H1 (cell line): Measurements from ENCODE around the gene ULK3.

Experiments
- ATF3 ChIP-seq: IDR thresholded peaks from 2 replicates; pipeline ENCODE4 v1.6.1; 2011; ENCODE audit warnings: low read depth, mild to moderate bottlenecking, low read length; ENCODE audit not compliant: insufficient read depth
- BACH1 ChIP-seq: IDR thresholded peaks from 2 replicates; pipeline ENCODE4 v1.6.1; 2012; ENCODE audit warnings: low read length, improper control_type of control experiment
- CEBPB ChIP-seq: IDR thresholded peaks from 2 replicates; pipeline ENCODE4 v1.6.1; 2012; ENCODE audit warnings: low read depth, low read length
- KDM1A ChIP-seq: fragments of 200-600, 300-600 bp; sonication (generic); IDR thresholded peaks from 2 replicates; pipeline ENCODE4 v1.7.1; 2016; ENCODE audit warnings: mild to moderate bottlenecking, low read length, borderline replicate concordance
- POLR2A ChIP-seq, 2 experiments: IDR thresholded peaks; 1 replicate in 1 of 2; 2 replicates in 1 of 2; pipeline ENCODE4 v1.6.1; 2011; ENCODE audit warnings: low read depth in 2 of 2, low read length in 2 of 2, mild to moderate bottlenecking in 2 of 2; ENCODE audit errors: control extremely low read depth in 1 of 2
- SIN3A ChIP-seq, 2 experiments: IDR thresholded peaks in 1 of 2; conservative IDR thresholded peaks in 1 of 2; 2 replicates each; pipeline ENCODE4 v1.6.1; 2011 to 2012; ENCODE audit warnings: low read length in 2 of 2, improper control_type of control experiment in 1 of 2, low read depth in 1 of 2, mild to moderate bottlenecking in 1 of 2
- TF ChIP-seq, protein P1 (sequence below), 3 experiments: IDR thresholded peaks; 1 replicate in 2 of 3; 2 replicates in 1 of 3; pipeline versions ENCODE4 v1.5.1 to v1.6.1; 2011; ENCODE audit warnings: low read length in 3 of 3, mild to moderate bottlenecking in 3 of 3, inconsistent platforms in 2 of 3, low read depth in 1 of 3, moderate library complexity in 1 of 3; ENCODE audit not compliant: insufficient read depth in 1 of 3; ENCODE audit errors: control extremely low read depth in 1 of 3
- TF ChIP-seq, protein P2 (sequence below): IDR thresholded peaks from 2 replicates; pipeline ENCODE4 v1.6.1; 2012; ENCODE audit warnings: inconsistent platforms

GRCh38 chr15:74889883-74890664 lies 47.1 kb upstream of the ULK3 start, which contains the start of gene MPI:
- TF ChIP-seq CEBPB, result no peak
- peak; percentile 92 to 97 for TF ChIP-seq POLR2A (IDR thresholded peaks at IDR 0.05; ENCODE audit: control extremely low read depth in 1 of 2, low read depth in 2 of 2, low read length in 2 of 2)
- no peak for TF ChIP-seq BACH1
- TF ChIP-seq ATF3, result no peak
- TF ChIP-seq, protein P1, sequence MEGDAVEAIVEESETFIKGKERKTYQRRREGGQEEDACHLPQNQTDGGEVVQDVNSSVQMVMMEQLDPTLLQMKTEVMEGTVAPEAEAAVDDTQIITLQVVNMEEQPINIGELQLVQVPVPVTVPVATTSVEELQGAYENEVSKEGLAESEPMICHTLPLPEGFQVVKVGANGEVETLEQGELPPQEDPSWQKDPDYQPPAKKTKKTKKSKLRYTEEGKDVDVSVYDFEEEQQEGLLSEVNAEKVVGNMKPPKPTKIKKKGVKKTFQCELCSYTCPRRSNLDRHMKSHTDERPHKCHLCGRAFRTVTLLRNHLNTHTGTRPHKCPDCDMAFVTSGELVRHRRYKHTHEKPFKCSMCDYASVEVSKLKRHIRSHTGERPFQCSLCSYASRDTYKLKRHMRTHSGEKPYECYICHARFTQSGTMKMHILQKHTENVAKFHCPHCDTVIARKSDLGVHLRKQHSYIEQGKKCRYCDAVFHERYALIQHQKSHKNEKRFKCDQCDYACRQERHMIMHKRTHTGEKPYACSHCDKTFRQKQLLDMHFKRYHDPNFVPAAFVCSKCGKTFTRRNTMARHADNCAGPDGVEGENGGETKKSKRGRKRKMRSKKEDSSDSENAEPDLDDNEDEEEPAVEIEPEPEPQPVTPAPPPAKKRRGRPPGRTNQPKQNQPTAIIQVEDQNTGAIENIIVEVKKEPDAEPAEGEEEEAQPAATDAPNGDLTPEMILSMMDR (IDR thresholded peaks at IDR 0.05; ENCODE audit: control extremely low read depth in 1 of 3, insufficient read depth in 1 of 3, low read depth in 1 of 3, low read length in 3 of 3), result no peak
- TF ChIP-seq SIN3A (conservative IDR thresholded peaks at IDR 0.05 in 1 of 2, IDR thresholded peaks at IDR 0.05 in 1 of 2; ENCODE audit: low read depth in 1 of 2, low read length in 2 of 2), result peak in 1 of 2 experiments; percentile 83; a peak in 2 of 4 replicates
- TF ChIP-seq KDM1A, result peak; percentile 88; the same call in 1 of the 2 replicates
- TF ChIP-seq, protein P2, sequence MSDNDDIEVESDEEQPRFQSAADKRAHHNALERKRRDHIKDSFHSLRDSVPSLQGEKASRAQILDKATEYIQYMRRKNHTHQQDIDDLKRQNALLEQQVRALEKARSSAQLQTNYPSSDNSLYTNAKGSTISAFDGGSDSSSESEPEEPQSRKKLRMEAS, result peak; percentile 75
